OCI-LY1 (cell line): ENCODE data around the gene MAP3K9.

Experiments
- H2AFZ ChIP-seq: fragments of 200-600 bp; sonication (generic), shearing (Covaris generic); 2 replicates; pipeline ENCODE4 v1.6.0; 2014; ENCODE audit warnings: antibody characterized with exemption, mild to moderate bottlenecking, low read length
- H3F3A ChIP-seq: fragments of 200-600 bp; sonication (generic), shearing (Covaris generic); 2 replicates; pipeline ENCODE4 v1.6.0; 2014; ENCODE audit warnings: mild to moderate bottlenecking, antibody characterized with exemption, low read length, moderate library complexity; ENCODE audit not compliant: insufficient read depth
- H3K27ac ChIP-seq: fragments of 200-600 bp; sonication (generic); 2 replicates; pipeline ENCODE4 v1.5.1; 2014; ENCODE audit warnings: low read length, mixed run types, mild to moderate bottlenecking, low read depth; ENCODE audit not compliant: poor library complexity, severe bottlenecking
- H3K27me3 ChIP-seq: fragments of 200-600 bp; sonication (generic); 2 replicates; pipeline ENCODE4 v1.6.0; 2014; ENCODE audit warnings: antibody characterized with exemption, mild to moderate bottlenecking, low read length, moderate library complexity; ENCODE audit not compliant: insufficient read depth
- H3K36me3 ChIP-seq: fragments of 200-600 bp; sonication (generic); 2 replicates; pipeline ENCODE4 v1.6.1; 2014; ENCODE audit warnings: mild to moderate bottlenecking, antibody characterized with exemption, low read length, moderate library complexity, mixed read lengths; ENCODE audit not compliant: insufficient read depth
- H3K4me1 ChIP-seq: fragments of 200-600 bp; sonication (generic); 2 replicates; pipeline ENCODE4 v1.5.1; 2014; ENCODE audit warnings: mild to moderate bottlenecking, low read length, moderate library complexity; ENCODE audit not compliant: insufficient read depth, severe bottlenecking
- H3K4me2 ChIP-seq: fragments of 200-600 bp; sonication (generic), shearing (Covaris generic); 2 replicates; pipeline ENCODE4 v1.6.1; 2014; ENCODE audit warnings: low read length
- H3K4me3 ChIP-seq: fragments of 200-600 bp; sonication (generic); 2 replicates; pipeline ENCODE4 v1.5.1; 2014; ENCODE audit warnings: low read length, low read depth, mild to moderate bottlenecking, mixed read lengths; ENCODE audit not compliant: poor library complexity, severe bottlenecking
- H3K79me2 ChIP-seq: fragments of 200-600 bp; shearing (Covaris generic); 2 replicates; pipeline ENCODE4 v1.6.1; 2016; ENCODE audit warnings: mixed run types, low read length, mixed read lengths; ENCODE audit not compliant: insufficient read depth
- H3K9ac ChIP-seq: fragments of 200-600 bp; sonication (generic), shearing (Covaris generic); 2 replicates; pipeline ENCODE4 v1.6.1; 2014; ENCODE audit warnings: mild to moderate bottlenecking, low read length, mixed read lengths
- H3K9me2 ChIP-seq: fragments of 200-600 bp; sonication (generic), shearing (Covaris generic); 2 replicates; pipeline ENCODE4 v1.6.1; 2014; ENCODE audit warnings: low read depth, mild to moderate bottlenecking, low read length, mixed read lengths
- H3K9me3 ChIP-seq: fragments of 200-600 bp; shearing (Covaris generic); 2 replicates; pipeline ENCODE4 v1.6.1; 2014; ENCODE audit warnings: low read length, mixed read lengths
- H4K20me1 ChIP-seq: fragments of 200-600 bp; sonication (generic), shearing (Covaris generic); 2 replicates; pipeline ENCODE4 v1.6.0; 2016; ENCODE audit warnings: mild to moderate bottlenecking, low read length; ENCODE audit not compliant: insufficient read depth
- EZH2 ChIP-seq: fragments of 200-600 bp; sonication (generic), shearing (Covaris generic); IDR thresholded peaks from 2 replicates; pipeline ENCODE4 v1.8.0; 2017; ENCODE audit warnings: borderline replicate concordance, mixed run types, mild to moderate bottlenecking, antibody characterized with exemption, low read length, moderate library complexity, mixed read lengths
- TF ChIP-seq, protein P1 (sequence below): fragments of 200-600 bp; sonication (generic), shearing (Covaris generic); IDR thresholded peaks from 2 replicates; pipeline ENCODE4 v1.5.1; 2017; ENCODE audit warnings: mild to moderate bottlenecking, antibody characterized with exemption, low read length, moderate library complexity, mixed read lengths

Gene MAP3K9

DNA sequence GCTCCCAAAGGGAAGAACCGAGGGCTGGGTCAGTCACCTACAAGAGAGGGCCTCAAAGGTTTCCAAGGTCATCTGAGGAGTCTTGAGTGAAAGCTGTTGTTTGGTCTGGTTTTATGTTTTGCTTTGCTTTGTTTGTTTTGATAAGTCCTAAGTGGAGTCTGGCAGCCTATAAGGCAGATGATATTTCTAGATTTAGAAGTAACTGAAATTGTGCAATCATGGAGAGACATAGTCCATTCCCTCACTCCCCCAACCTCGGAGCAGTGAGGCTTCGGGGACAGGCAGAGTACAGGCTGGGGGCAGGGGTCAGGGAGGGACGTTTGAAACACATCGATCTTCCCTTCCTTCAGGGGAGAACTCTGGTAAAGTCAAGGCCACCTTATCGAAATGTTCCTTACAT is 125.3 kb downstream of the MAP3K9 start:
- Histone ChIP-seq H4K20me1 (no peaks in the 10 kb centered on the region), H3K27me3 (no peaks in the 10 kb centered on the region), H3F3A (no peaks in the 10 kb centered on the region), H3K4me3 (no peak overlapping the region), H3K9me3 (no peaks in the 10 kb centered on the region), H3K36me3 (no peaks in the 10 kb centered on the region), H3K9ac (no peak overlapping the region), H3K79me2 (no peaks in the 10 kb centered on the region), H3K27ac (no peak overlapping the region), H3K9me2 (no peaks in the 10 kb centered on the region), H2AFZ (no peak overlapping the region), H3K4me2 (no peak overlapping the region), H3K4me1 (no peaks in the 10 kb centered on the region)
- TF ChIP-seq EZH2: no peak
- TF ChIP-seq, protein P1, sequence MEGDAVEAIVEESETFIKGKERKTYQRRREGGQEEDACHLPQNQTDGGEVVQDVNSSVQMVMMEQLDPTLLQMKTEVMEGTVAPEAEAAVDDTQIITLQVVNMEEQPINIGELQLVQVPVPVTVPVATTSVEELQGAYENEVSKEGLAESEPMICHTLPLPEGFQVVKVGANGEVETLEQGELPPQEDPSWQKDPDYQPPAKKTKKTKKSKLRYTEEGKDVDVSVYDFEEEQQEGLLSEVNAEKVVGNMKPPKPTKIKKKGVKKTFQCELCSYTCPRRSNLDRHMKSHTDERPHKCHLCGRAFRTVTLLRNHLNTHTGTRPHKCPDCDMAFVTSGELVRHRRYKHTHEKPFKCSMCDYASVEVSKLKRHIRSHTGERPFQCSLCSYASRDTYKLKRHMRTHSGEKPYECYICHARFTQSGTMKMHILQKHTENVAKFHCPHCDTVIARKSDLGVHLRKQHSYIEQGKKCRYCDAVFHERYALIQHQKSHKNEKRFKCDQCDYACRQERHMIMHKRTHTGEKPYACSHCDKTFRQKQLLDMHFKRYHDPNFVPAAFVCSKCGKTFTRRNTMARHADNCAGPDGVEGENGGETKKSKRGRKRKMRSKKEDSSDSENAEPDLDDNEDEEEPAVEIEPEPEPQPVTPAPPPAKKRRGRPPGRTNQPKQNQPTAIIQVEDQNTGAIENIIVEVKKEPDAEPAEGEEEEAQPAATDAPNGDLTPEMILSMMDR: no peak

DNA sequence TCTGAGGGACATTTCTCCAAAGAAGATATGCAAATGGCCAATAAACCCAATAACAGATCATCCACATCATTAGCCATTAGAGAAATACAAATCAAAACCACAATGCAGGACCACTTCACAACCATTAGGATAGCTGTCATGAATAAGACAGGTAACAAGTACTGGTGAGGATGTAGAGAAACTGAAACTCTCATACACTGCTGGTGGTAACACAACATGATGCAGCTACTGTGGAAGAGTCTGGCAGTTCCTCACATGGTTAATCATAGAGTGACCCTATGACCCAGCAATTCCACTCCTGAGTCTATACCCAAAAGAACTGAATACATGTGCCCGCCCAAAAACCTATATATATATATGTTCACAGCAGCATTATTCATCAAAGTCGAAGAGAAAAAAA is 128.6 kb downstream of the MAP3K9 start:
- Histone ChIP-seq H3K9me2 (no peaks in the 10 kb centered on the region), H2AFZ (no peak overlapping the region), H3K27ac (no peak overlapping the region), H3K9ac (no peak overlapping the region), H3K36me3 (peaks cover 3% of the 10 kb centered on the region; the same call in 1 of the 2 replicates), H4K20me1 (no peaks in the 10 kb centered on the region), H3K27me3 (no peaks in the 10 kb centered on the region), H3F3A (no peaks in the 10 kb centered on the region), H3K4me3 (no peak overlapping the region), H3K4me2 (no peak overlapping the region), H3K9me3 (no peaks in the 10 kb centered on the region), H3K79me2 (no peaks in the 10 kb centered on the region), H3K4me1 (no peaks in the 10 kb centered on the region)
- no peak for TF ChIP-seq EZH2
- TF ChIP-seq, protein P1: no peak

DNA sequence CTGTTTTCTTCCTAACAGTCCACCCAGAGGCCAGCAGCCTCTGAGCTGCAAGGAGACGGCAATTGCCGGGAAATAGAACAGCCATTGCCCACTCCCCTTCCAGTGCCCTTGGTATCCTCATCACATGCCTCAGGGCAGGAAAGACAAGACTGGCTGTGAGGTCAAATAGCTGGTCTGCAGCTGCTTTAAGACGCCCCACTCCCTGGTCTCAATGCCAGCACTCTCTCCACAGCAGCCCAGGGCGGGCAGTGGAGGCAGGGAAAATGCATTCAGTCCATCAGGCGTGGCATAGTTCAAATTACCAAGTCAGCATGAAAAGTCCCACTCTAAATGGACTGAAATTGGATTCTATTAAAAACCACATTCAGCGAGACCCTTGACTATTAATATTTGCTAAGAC is 132.0 kb downstream of the MAP3K9 start:
- Histone ChIP-seq H3F3A (no peaks in the 10 kb centered on the region), H3K4me2 (no peak overlapping the region), H3K79me2 (no peaks in the 10 kb centered on the region), H3K9me3 (no peaks in the 10 kb centered on the region), H3K27ac (no peak overlapping the region), H3K4me1 (no peaks in the 10 kb centered on the region), H2AFZ (no peak overlapping the region), H3K36me3 (peaks cover 14% of the 10 kb centered on the region; the same call in 1 of the 2 replicates), H4K20me1 (no peaks in the 10 kb centered on the region), H3K27me3 (no peaks in the 10 kb centered on the region), H3K4me3 (no peak overlapping the region), H3K9ac (no peak overlapping the region), H3K9me2 (no peaks in the 10 kb centered on the region)
- TF ChIP-seq, protein P1: no peak
- no peak for TF ChIP-seq EZH2
